ENCODE measurements around the gene HEATR5B.

HEATR5B gene

GRCh38 chr2:37104178-37104577 is 20.0 kb upstream of the HEATR5B start:
- Histone ChIP-seq H3K4me3 (ENCODE audit: low read depth, low read length) (no peak overlapping the region), H3K9me3 (ENCODE audit: control insufficient read depth, low read length) (no peaks in the 10 kb centered on the region), H3K36me3 (ENCODE audit: control insufficient read depth, insufficient read depth, low read length) (no peaks in the 10 kb centered on the region)

GRCh38 chr2:37102588-37102987 is 18.4 kb upstream of the HEATR5B start:
- Histone ChIP-seq H2AFZ (no peak overlapping the region), H3K4me1 (no peaks in the 10 kb centered on the region), H3K27me3 (ENCODE audit: control insufficient read depth, insufficient read depth, low read length) (no peaks in the 10 kb centered on the region), H3K36me3 (ENCODE audit: control insufficient read depth, insufficient read depth, low read length) (no peaks in the 10 kb centered on the region), H3K27ac (no peak overlapping the region), H3K4me2 (ENCODE audit: low read length) (no peak overlapping the region), H3K79me2 (no peaks in the 10 kb centered on the region), H3K9ac (no peak overlapping the region), H3K9me3 (ENCODE audit: control insufficient read depth, low read length) (no peaks in the 10 kb centered on the region), H3K4me3 (ENCODE audit: low read depth, low read length) (no peak overlapping the region)
- TF ChIP-seq CTCF (IDR thresholded peaks at IDR 0.05): no peak

More at GRCh38 chr2:37104178-37104577, 20.0 kb upstream of the HEATR5B start:
- Histone ChIP-seq H3K4me1 (no peaks in the 10 kb centered on the region), H3K9ac (no peak overlapping the region), H3K79me2 (no peaks in the 10 kb centered on the region), H3K4me2 (ENCODE audit: low read length) (no peak overlapping the region), H3K27ac (no peak overlapping the region), H2AFZ (no peak overlapping the region), H3K27me3 (ENCODE audit: control insufficient read depth, insufficient read depth, low read length) (no peaks in the 10 kb centered on the region)
- no peak for TF ChIP-seq CTCF (IDR thresholded peaks at IDR 0.05)

DNA sequence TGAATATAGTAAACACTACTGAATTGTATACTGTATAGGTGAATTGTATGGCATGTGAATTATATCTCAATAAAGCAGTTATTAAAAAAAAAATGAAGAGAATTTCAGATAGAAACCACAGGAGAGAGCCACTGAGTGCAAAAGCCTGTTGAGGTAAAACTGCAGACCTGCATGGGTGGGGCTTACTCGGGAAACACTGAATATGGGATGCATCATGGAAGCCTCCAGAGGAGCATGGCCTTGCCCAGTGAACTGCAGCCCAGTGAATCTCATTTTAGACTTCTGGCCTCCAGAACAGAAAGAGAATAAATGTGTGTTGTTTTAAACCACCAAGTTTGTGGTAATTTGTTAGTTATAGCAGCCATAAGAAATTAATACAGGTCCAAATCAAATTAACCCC is 15.9 kb upstream of the HEATR5B start:
- no peaks in the 10 kb centered on the region for H3K79me2 ChIP-seq
- no peak overlapping the region for H3K4me3 ChIP-seq (ENCODE audit: low read depth, low read length)
- H3K27ac ChIP-seq: no peak overlapping the region
- no peaks in the 10 kb centered on the region for H3K9me3 ChIP-seq (ENCODE audit: control insufficient read depth, low read length)
- H3K27me3 ChIP-seq (ENCODE audit: control insufficient read depth, insufficient read depth, low read length): no peaks in the 10 kb centered on the region
- no peak overlapping the region for H3K4me2 ChIP-seq (ENCODE audit: low read length)
- H2AFZ ChIP-seq: no peak overlapping the region
- no peak overlapping the region for H3K9ac ChIP-seq
- no peaks in the 10 kb centered on the region for H3K36me3 ChIP-seq (ENCODE audit: control insufficient read depth, insufficient read depth, low read length)
- H3K4me1 ChIP-seq: no peaks in the 10 kb centered on the region
- TF ChIP-seq CTCF (IDR thresholded peaks at IDR 0.05): no peak

DNA sequence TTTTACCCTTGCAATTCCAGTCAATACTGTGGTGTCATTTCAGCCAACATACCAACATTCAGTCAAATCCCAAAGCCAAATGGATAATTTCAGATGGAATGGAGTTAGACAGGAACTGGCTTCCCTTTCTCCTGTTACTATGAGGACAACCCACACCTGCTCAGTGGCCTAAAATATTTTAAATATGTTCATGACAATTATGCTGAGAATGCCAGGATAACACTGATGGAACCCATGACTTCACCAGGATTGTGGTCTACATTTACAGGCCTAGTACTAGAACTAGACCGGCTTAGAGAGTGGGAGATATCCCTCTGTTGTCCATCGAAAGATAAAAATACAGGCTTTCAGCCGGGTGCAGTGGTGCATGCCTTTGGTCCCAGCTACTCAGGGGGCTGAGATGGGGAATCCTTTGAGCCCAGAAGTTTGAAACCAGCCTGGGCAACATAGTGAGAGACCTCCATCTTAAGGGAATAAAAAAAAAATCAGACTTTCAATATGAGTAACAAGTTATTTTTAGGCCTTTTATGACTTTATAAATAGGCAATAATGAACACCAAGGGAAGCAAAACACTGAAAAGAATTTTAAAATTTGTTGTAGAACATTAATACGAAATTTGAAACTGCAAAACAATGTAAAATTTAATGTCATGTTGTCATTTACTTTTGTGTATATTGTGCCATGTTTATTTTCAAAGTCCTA is 14.4 kb upstream of the HEATR5B start:
- Histone ChIP-seq H2AFZ (no peak overlapping the region), H3K79me2 (no peaks in the 10 kb centered on the region), H3K4me2 (ENCODE audit: low read length) (no peak overlapping the region), H3K27ac (no peak overlapping the region), H3K4me3 (ENCODE audit: low read depth, low read length) (no peak overlapping the region), H3K9ac (no peak overlapping the region), H3K4me1 (no peaks in the 10 kb centered on the region), H3K9me3 (ENCODE audit: control insufficient read depth, low read length) (no peaks in the 10 kb centered on the region), H3K27me3 (ENCODE audit: control insufficient read depth, insufficient read depth, low read length) (no peaks in the 10 kb centered on the region), H3K36me3 (ENCODE audit: control insufficient read depth, insufficient read depth, low read length) (no peaks in the 10 kb centered on the region)
- TF ChIP-seq CTCF (IDR thresholded peaks at IDR 0.05): no peak

GRCh38 chr2:37096568-37096967 is 12.4 kb upstream of the HEATR5B start:
- Histone ChIP-seq H3K27ac (no peak overlapping the region), H3K4me2 (ENCODE audit: low read length) (no peak overlapping the region), H3K4me3 (ENCODE audit: low read depth, low read length) (no peak overlapping the region), H3K27me3 (ENCODE audit: control insufficient read depth, insufficient read depth, low read length) (no peaks in the 10 kb centered on the region), H3K36me3 (ENCODE audit: control insufficient read depth, insufficient read depth, low read length) (no peaks in the 10 kb centered on the region), H2AFZ (no peak overlapping the region), H3K4me1 (no peaks in the 10 kb centered on the region), H3K79me2 (no peaks in the 10 kb centered on the region), H3K9ac (no peak overlapping the region), H3K9me3 (ENCODE audit: control insufficient read depth, low read length) (no peaks in the 10 kb centered on the region)
- no peak for TF ChIP-seq CTCF (IDR thresholded peaks at IDR 0.05)

Data from parathyroid adenoma (tissue), 2 donors.